ENCODE data around the gene FCHO1.

DNA sequence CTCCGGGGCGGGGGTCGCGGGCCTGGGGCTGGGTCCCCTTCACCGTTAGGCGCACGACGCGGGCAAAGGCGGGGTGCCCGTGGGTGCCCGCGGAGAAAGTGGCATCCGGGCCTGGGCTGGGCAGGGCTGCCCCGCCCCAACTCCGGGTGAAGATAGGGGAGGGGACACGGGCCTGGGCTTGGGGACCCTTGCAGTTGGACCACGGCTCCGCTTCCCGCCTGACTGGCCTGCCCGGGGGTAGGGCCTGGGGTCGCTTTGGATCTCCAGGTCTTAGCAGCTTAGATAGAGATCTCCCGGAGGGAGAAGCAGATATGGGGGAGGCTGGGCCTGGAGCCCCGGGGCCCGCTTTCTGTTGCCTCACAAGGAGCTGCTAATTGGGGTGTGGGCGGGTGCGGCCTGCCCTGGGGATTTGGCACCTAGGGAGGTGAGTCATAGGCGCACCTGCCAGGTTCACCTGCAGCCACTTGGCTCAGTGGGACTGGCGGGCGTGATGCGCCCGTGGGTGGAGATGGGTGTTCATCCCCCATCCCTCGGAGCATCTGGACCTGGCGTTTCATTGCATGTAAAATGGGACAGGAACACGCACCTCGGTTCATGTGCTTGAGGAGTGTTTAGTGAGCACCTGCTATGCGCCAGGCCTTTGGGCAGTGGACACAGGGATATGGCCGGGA is 31.4 kb upstream of the FCHO1 start:
- TF ChIP-seq, protein P1, sequence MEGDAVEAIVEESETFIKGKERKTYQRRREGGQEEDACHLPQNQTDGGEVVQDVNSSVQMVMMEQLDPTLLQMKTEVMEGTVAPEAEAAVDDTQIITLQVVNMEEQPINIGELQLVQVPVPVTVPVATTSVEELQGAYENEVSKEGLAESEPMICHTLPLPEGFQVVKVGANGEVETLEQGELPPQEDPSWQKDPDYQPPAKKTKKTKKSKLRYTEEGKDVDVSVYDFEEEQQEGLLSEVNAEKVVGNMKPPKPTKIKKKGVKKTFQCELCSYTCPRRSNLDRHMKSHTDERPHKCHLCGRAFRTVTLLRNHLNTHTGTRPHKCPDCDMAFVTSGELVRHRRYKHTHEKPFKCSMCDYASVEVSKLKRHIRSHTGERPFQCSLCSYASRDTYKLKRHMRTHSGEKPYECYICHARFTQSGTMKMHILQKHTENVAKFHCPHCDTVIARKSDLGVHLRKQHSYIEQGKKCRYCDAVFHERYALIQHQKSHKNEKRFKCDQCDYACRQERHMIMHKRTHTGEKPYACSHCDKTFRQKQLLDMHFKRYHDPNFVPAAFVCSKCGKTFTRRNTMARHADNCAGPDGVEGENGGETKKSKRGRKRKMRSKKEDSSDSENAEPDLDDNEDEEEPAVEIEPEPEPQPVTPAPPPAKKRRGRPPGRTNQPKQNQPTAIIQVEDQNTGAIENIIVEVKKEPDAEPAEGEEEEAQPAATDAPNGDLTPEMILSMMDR (IDR thresholded peaks at IDR 0.05) = no peak
- no peak for TF ChIP-seq POLR2A (IDR thresholded peaks at IDR 0.05)

Data from uterus (tissue), 2 donors.